HCT116 (cell line): ENCODE results near the gene HMX3. TPM values are rescaled to one million over a fixed set of nuclear protein-coding genes. Genes with fewer than 3 reads are reported as not detected.

Experiments
- ATAC-seq: fragments of 200-7000 bp; cut with Tn5 transposase; 2 replicates; pipeline ENCODE4 v1.9.1; 2020; ENCODE audit warnings: mild to moderate bottlenecking, moderate library complexity
- BruUV-seq: library from RNA; stranded (reverse); fragments of 400-500 nt; replicated peaks from 2 replicates; lab custom pipeline; 2021; lab: Mats Ljungman, UMichigan
- CTCF ChIA-PET: fragments of 300-600 bp; sonication (Branson Sonifier 250); formaldehyde crosslinking; loops from one replicate; lab custom pipeline; 2021; ENCODE audit warnings: antibody characterized with exemption; lab: Charles Lee
- POLR2A ChIA-PET: fragments of 300-600, 350-600 bp; sonication (Branson Sonifier 250); formaldehyde crosslinking; loops from one replicate; lab custom pipeline; 2021; ENCODE audit warnings: antibody characterized with exemption; lab: Charles Lee
- RAD21 ChIA-PET, 2 experiments: fragments of 300-600 bp; sonication (Branson Sonifier 250); formaldehyde crosslinking; loops; one replicate each; lab custom pipeline; 2023; ENCODE audit warnings: low total read pairs in 2 of 2; ENCODE audit not compliant: uncharacterized antibody in 2 of 2, unreplicated experiment in 2 of 2, low non-redundant PET in 1 of 2; lab: Charles Lee
- DNase-seq: peaks from one replicate; pipeline ENCODE4 v3.0.0-alpha.2; 2010; ENCODE audit warnings: low read depth, low spot score
- H2AFZ ChIP-seq: fragments of 200-600 bp; shearing (Covaris generic), sonication (generic); 2 replicates; pipeline ENCODE4 v1.6.1; 2017; ENCODE audit warnings: low read depth, mixed run types, mixed read lengths, antibody characterized with exemption, low read length; ENCODE audit not compliant: poor library complexity, severe bottlenecking
- H3K27ac ChIP-seq: 2 replicates; pipeline ENCODE4 v1.5.1; 2012; ENCODE audit warnings: low read depth, low read length
- H3K27me3 ChIP-seq: fragments of 200-600 bp; sonication (generic); 2 replicates; pipeline ENCODE4 v1.6.1; 2016; ENCODE audit warnings: mixed run types, low read length, mixed read lengths; ENCODE audit not compliant: insufficient read depth
- H3K36me3 ChIP-seq, 2 experiments: fragments of 200-500 bp in 1 of 2; fragments of 200-600 bp in 1 of 2; sonication (Bioruptor generic) in 1 of 2; sonication (generic) in 1 of 2; 2 replicates each; pipeline versions ENCODE4 v1.5.1 to v1.6.1; 2014 to 2016; ENCODE audit warnings: low read length in 2 of 2, inconsistent platforms in 1 of 2, mixed read lengths in 1 of 2, mixed run types in 1 of 2; ENCODE audit not compliant: insufficient read depth in 2 of 2, control insufficient read depth in 1 of 2
- H3K4me1 ChIP-seq, 2 experiments: fragments of 200-600 bp in 1 of 2; sonication (generic) in 1 of 2; 2 replicates each; pipeline versions ENCODE4 v1.5.1 to v1.6.1; 2012 to 2017; ENCODE audit warnings: low read length in 2 of 2, inconsistent platforms in 1 of 2, mild to moderate bottlenecking in 1 of 2, mixed read lengths in 1 of 2, mixed run types in 1 of 2, moderate library complexity in 1 of 2; ENCODE audit not compliant: insufficient read depth in 2 of 2, control insufficient read depth in 1 of 2
- H3K4me2 ChIP-seq: fragments of 200-600 bp; sonication (generic); 2 replicates; pipeline ENCODE4 v1.6.1; 2017; ENCODE audit warnings: mixed run types, low read length, mixed read lengths
- H3K4me3 ChIP-seq, 2 experiments: fragments of 200-600 bp in 1 of 2; sonication (generic) in 1 of 2; replicated peaks in 1 of 2; 2 replicates each; pipeline ENCODE4 v1.5.1; 2011 to 2016; ENCODE audit warnings: low read length in 2 of 2, control low read depth in 1 of 2, low read depth in 1 of 2, mild to moderate bottlenecking in 1 of 2, mixed read lengths in 1 of 2, mixed run types in 1 of 2
- H3K79me2 ChIP-seq: fragments of 200-600 bp; sonication (generic); 2 replicates; pipeline ENCODE4 v1.6.1; 2017; ENCODE audit warnings: mild to moderate bottlenecking, mixed run types, low read length, moderate library complexity, mixed read lengths; ENCODE audit not compliant: insufficient read depth
- H3K9ac ChIP-seq: fragments of 200-600 bp; sonication (generic); 2 replicates; pipeline ENCODE4 v1.6.1; 2016; ENCODE audit warnings: low read length, mixed read lengths
- H3K9me2 ChIP-seq: fragments of 200-600 bp; sonication (generic), shearing (Covaris generic); 2 replicates; pipeline ENCODE4 v1.6.1; 2017; ENCODE audit warnings: mixed run types, mild to moderate bottlenecking, moderate library complexity; ENCODE audit not compliant: insufficient read depth
- H3K9me3 ChIP-seq, 2 experiments: fragments of 200-500 bp in 1 of 2; fragments of 200-600 bp in 1 of 2; sonication (Bioruptor generic) in 1 of 2; sonication (generic) in 1 of 2; 2 replicates each; pipeline ENCODE4 v1.6.1; 2014 to 2017; ENCODE audit warnings: low read length in 2 of 2, mixed read lengths in 2 of 2, inconsistent platforms in 1 of 2, low read depth in 1 of 2, mild to moderate bottlenecking in 1 of 2, mixed run types in 1 of 2, moderate library complexity in 1 of 2; ENCODE audit not compliant: control insufficient read depth in 1 of 2, insufficient read depth in 1 of 2
- H4K20me1 ChIP-seq: fragments of 200-600 bp; sonication (generic), shearing (Covaris generic); 2 replicates; pipeline ENCODE4 v1.6.1; 2017; ENCODE audit warnings: mixed run types, mild to moderate bottlenecking, moderate library complexity; ENCODE audit not compliant: insufficient read depth
- EZH2 ChIP-seq: fragments of 200-600 bp; sonication (generic); IDR thresholded peaks from 2 replicates; pipeline ENCODE4 v1.6.1; 2017; ENCODE audit warnings: antibody characterized with exemption, mixed run types
- RAD21 ChIP-seq: IDR thresholded peaks from 2 replicates; pipeline ENCODE4 v1.6.1; 2012; ENCODE audit warnings: low read depth, mild to moderate bottlenecking
- SRF ChIP-seq: IDR thresholded peaks from 2 replicates; pipeline ENCODE4 v1.6.1; 2012; ENCODE audit warnings: low read depth
- TCF7L2 ChIP-seq: IDR thresholded peaks from 2 replicates; pipeline ENCODE4 v1.7.0; 2011; ENCODE audit warnings: borderline replicate concordance, inconsistent platforms; ENCODE audit not compliant: insufficient read depth, insufficient read length; ENCODE audit errors: extremely low read depth
- ZBTB33 ChIP-seq: IDR thresholded peaks from 2 replicates; pipeline ENCODE4 v1.6.1; 2011; ENCODE audit warnings: mild to moderate bottlenecking, low read length, moderate library complexity; ENCODE audit not compliant: insufficient replicate concordance; ENCODE audit errors: extremely low read depth
- intact Hi-C: fragments of 100-400 bp; cut with micrococcal nuclease; formaldehyde crosslinking; loops from 2 replicates; pipeline ENCODE4 v1.10.0; 2022
- total RNA-seq: library from RNA; stranded (reverse); gene quantifications from one replicate; pipeline ENCODE4 v1.2.1, GENCODE V29; 2021; ENCODE audit not compliant: unreplicated experiment
- TF ChIP-seq, protein P1 (sequence below): IDR thresholded peaks from 2 replicates; pipeline ENCODE4 v1.6.1; 2012; ENCODE audit warnings: low read depth

HMX3 gene
- total RNA-seq, 1 experiment from 2014 or later: not detected

DNA sequence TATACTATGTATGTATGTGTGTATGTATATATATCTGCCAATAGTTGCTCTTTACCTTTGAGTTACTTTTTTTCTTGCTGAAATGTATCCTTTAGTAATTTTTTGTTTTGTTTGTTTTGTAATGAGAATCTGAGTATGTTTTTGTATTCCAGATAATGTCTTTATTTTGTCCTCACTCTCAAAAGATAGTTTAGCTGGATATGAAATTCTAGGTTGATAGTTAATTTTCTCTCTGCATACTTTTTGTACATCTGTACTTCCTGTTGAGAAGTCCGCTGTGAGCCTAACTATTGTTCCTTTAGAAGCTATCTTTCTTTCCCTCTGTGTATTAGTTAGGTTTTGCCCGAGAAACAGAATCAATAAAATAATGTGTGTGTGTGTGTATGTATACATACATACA lies 48.0 kb downstream of the HMX3 start:
- Histone ChIP-seq H3K9ac (no peak overlapping the region), H3K9me3 (peaks cover 18 to 42% of the 10 kb centered on the region in 2 experiments), H3K36me3 (peaks cover 0 to 12% of the 10 kb centered on the region in 2 experiments; a peak in 2 of 4 replicates), H3K9me2 (no peaks in the 10 kb centered on the region), H3K27me3 (no peaks in the 10 kb centered on the region), H4K20me1 (no peaks in the 10 kb centered on the region), H3K4me3 (no peak overlapping the region), H2AFZ (no peak overlapping the region), H3K4me2 (no peak overlapping the region), H3K79me2 (peaks cover 11% of the 10 kb centered on the region; the same call in 1 of the 2 replicates), H3K4me1 (no peaks in the 10 kb centered on the region), H3K27ac (no peak overlapping the region)
- ChIA-PET RAD21 (no interaction called here), POLR2A (no interaction called here), CTCF (no interaction called here)
- TF ChIP-seq RAD21 (no peak), ZBTB33 (no peak)
- no TSS peak for BruUV-seq
- intact Hi-C loops: no loop called here
- ATAC-seq (no peak), DNase-seq (no peak)

GRCh38 chr10:123187781-123188180 lies 52.0 kb downstream of the HMX3 start:
- peaks cover 0 to 12% of the 10 kb centered on the region in 2 experiments; a peak in 2 of 4 replicates for H3K36me3 ChIP-seq
- POLR2A ChIA-PET: no interaction called here
- H3K4me2 ChIP-seq: no peak overlapping the region
- peaks cover 8% of the 10 kb centered on the region; the same call in 1 of the 2 replicates for H3K79me2 ChIP-seq
- BruUV-seq: no TSS peak
- H3K9ac ChIP-seq: no peak overlapping the region
- RAD21 ChIA-PET: no interaction called here
- CTCF ChIA-PET: no interaction called here
- intact Hi-C loops: no loop called here
- peaks cover 18 to 34% of the 10 kb centered on the region in 2 experiments for H3K9me3 ChIP-seq
- no peaks in the 10 kb centered on the region for H3K9me2 ChIP-seq
- H3K27me3 ChIP-seq: no peaks in the 10 kb centered on the region
- ATAC-seq: no peak
- no peaks in the 10 kb centered on the region for H4K20me1 ChIP-seq
- DNase-seq: no peak
- no peaks in the 10 kb centered on the region for H3K4me1 ChIP-seq
- no peak overlapping the region for H2AFZ ChIP-seq
- TF ChIP-seq SRF (no peak), EZH2 (no peak), TCF7L2 (no peak)
- TF ChIP-seq, protein P1, sequence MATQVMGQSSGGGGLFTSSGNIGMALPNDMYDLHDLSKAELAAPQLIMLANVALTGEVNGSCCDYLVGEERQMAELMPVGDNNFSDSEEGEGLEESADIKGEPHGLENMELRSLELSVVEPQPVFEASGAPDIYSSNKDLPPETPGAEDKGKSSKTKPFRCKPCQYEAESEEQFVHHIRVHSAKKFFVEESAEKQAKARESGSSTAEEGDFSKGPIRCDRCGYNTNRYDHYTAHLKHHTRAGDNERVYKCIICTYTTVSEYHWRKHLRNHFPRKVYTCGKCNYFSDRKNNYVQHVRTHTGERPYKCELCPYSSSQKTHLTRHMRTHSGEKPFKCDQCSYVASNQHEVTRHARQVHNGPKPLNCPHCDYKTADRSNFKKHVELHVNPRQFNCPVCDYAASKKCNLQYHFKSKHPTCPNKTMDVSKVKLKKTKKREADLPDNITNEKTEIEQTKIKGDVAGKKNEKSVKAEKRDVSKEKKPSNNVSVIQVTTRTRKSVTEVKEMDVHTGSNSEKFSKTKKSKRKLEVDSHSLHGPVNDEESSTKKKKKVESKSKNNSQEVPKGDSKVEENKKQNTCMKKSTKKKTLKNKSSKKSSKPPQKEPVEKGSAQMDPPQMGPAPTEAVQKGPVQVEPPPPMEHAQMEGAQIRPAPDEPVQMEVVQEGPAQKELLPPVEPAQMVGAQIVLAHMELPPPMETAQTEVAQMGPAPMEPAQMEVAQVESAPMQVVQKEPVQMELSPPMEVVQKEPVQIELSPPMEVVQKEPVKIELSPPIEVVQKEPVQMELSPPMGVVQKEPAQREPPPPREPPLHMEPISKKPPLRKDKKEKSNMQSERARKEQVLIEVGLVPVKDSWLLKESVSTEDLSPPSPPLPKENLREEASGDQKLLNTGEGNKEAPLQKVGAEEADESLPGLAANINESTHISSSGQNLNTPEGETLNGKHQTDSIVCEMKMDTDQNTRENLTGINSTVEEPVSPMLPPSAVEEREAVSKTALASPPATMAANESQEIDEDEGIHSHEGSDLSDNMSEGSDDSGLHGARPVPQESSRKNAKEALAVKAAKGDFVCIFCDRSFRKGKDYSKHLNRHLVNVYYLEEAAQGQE: no peak
- H3K4me3 ChIP-seq: no peak overlapping the region
- no peak overlapping the region for H3K27ac ChIP-seq
